SK-N-SH treated with all-trans-retinoic acid at 6 μM for 48 hours (cell line): Measurements from ENCODE around the gene HSCB.

Source experiments
- ATAC-seq: fragments of 200-7000 bp; cut with Tn5 transposase; 3 replicates; pipeline ENCODE4 v1.9.1; 2020; ENCODE audit warnings: mild to moderate bottlenecking, moderate library complexity
- ARNTL ChIP-seq: fragments of 450-650 bp; formaldehyde crosslinking; IDR thresholded peaks from 2 replicates; pipeline ENCODE4 v1.5.0; 2020; ENCODE audit warnings: low read depth, mild to moderate bottlenecking, moderate library complexity, borderline replicate concordance
- BACH2 ChIP-seq: fragments of 250-450 bp; sonication (Bioruptor Pico); IDR thresholded peaks from 2 replicates; pipeline ENCODE4 v1.9.0; 2021; ENCODE audit warnings: mild to moderate bottlenecking, borderline replicate concordance
- CREB5 ChIP-seq: fragments of 250-450 bp; sonication (Bioruptor Pico); IDR thresholded peaks from 2 replicates; pipeline ENCODE4 v1.5.1; 2020; ENCODE audit warnings: low read depth, mild to moderate bottlenecking, moderate library complexity
- CSDC2 ChIP-seq: fragments of 250-450 bp; sonication (Bioruptor Pico); IDR thresholded peaks from 2 replicates; pipeline ENCODE4 v1.5.0; 2020; ENCODE audit warnings: mild to moderate bottlenecking, moderate library complexity
- CSRNP3 ChIP-seq: fragments of 250-450 bp; sonication (Bioruptor Pico); IDR thresholded peaks from 2 replicates; pipeline ENCODE4 v1.5.1; 2021; ENCODE audit warnings: mild to moderate bottlenecking, moderate library complexity
- ESRRG ChIP-seq: fragments of 250-450 bp; sonication (Bioruptor Pico); IDR thresholded peaks from 2 replicates; pipeline ENCODE4 v1.6.1; 2021; ENCODE audit warnings: mild to moderate bottlenecking
- GLIS3 ChIP-seq: fragments of 250-450 bp; sonication (Bioruptor Pico); IDR thresholded peaks from 2 replicates; pipeline ENCODE4 v1.5.0; 2020; ENCODE audit warnings: mild to moderate bottlenecking, moderate library complexity
- OSR1 ChIP-seq: fragments of 250-450 bp; sonication (Bioruptor Pico); IDR thresholded peaks from 2 replicates; pipeline ENCODE4 v1.8.0; 2022; ENCODE audit warnings: moderate library complexity, mild to moderate bottlenecking, inconsistent platforms
- PATZ1 ChIP-seq: fragments of 250-450 bp; sonication (Bioruptor Pico); IDR thresholded peaks from 2 replicates; pipeline ENCODE4 v1.8.0; 2020; ENCODE audit warnings: mild to moderate bottlenecking, moderate library complexity, borderline replicate concordance
- POU6F1 ChIP-seq: fragments of 250-450 bp; sonication (Bioruptor Pico); IDR thresholded peaks from 2 replicates; pipeline ENCODE4 v1.8.0; 2021; ENCODE audit warnings: low read depth, mild to moderate bottlenecking, moderate library complexity, borderline replicate concordance
- PPARA ChIP-seq: fragments of 250-450 bp; sonication (Bioruptor Pico); IDR thresholded peaks from 2 replicates; pipeline ENCODE4 v1.5.0; 2020; ENCODE audit warnings: mild to moderate bottlenecking, borderline replicate concordance
- RARB ChIP-seq: fragments of 250-450 bp; sonication (Bioruptor Pico); IDR thresholded peaks from 2 replicates; pipeline ENCODE4 v1.8.0; 2021; ENCODE audit warnings: mild to moderate bottlenecking, moderate library complexity
- TCF4 ChIP-seq: fragments of 250-450 bp; sonication (Bioruptor Pico); IDR thresholded peaks from 2 replicates; pipeline ENCODE4 v1.8.0; 2021; ENCODE audit warnings: mild to moderate bottlenecking, moderate library complexity, borderline replicate concordance
- TSHZ2 ChIP-seq: fragments of 250-450 bp; sonication (Bioruptor Pico); IDR thresholded peaks from 2 replicates; pipeline ENCODE4 v1.5.0; 2020; ENCODE audit warnings: mild to moderate bottlenecking, moderate library complexity
- ZFP30 ChIP-seq: fragments of 450-650 bp; formaldehyde crosslinking; IDR thresholded peaks from 2 replicates; pipeline ENCODE4 v1.5.0; 2022; ENCODE audit warnings: mild to moderate bottlenecking, moderate library complexity
- ZNF565 ChIP-seq: fragments of 450-650 bp; formaldehyde crosslinking; conservative IDR thresholded peaks from 2 replicates; pipeline ENCODE4 v1.5.0; 2020; ENCODE audit warnings: low read depth, mild to moderate bottlenecking, moderate library complexity
- ZNF70 ChIP-seq: fragments of 450-650 bp; formaldehyde crosslinking; IDR thresholded peaks from 2 replicates; pipeline ENCODE4 v1.5.0; 2020; ENCODE audit warnings: mild to moderate bottlenecking, moderate library complexity

HSCB gene

GRCh38 chr22:28791841-28792490, 50.1 kb downstream of the HSCB start (continued):
- TF ChIP-seq POU6F1 (CRISPR knock-in tag) = no peak
- no peak for TF ChIP-seq ZNF70 (CRISPR knock-in tag)
- TF ChIP-seq OSR1 (CRISPR knock-in tag) = no peak
- no peak for TF ChIP-seq ESRRG
- no peak for TF ChIP-seq ZNF565

GRCh38 chr22:28792491-28793383, 50.9 kb downstream of the HSCB start:
- TF ChIP-seq PATZ1 (CRISPR knock-in tag) = no peak
- no peak for TF ChIP-seq ZNF70 (CRISPR knock-in tag)
- TF ChIP-seq GLIS3 (CRISPR knock-in tag) = no peak
- TF ChIP-seq CSDC2 (CRISPR knock-in tag) = no peak
- no peak for TF ChIP-seq CREB5 (CRISPR knock-in tag)
- no peak for TF ChIP-seq BACH2
- no peak for TF ChIP-seq CSRNP3
- no peak for TF ChIP-seq POU6F1 (CRISPR knock-in tag)
- TF ChIP-seq RARB (CRISPR knock-in tag) = no peak
- no peak for TF ChIP-seq PPARA (CRISPR knock-in tag)
- no peak for TF ChIP-seq ARNTL (CRISPR knock-in tag)
- TF ChIP-seq ESRRG = no peak
- TF ChIP-seq TSHZ2 (CRISPR knock-in tag) = no peak
- no peak for TF ChIP-seq TCF4
- no peak for TF ChIP-seq ZFP30
- no peak for TF ChIP-seq OSR1 (CRISPR knock-in tag)
- TF ChIP-seq, all 23 proteins: peak for 0
- ATAC-seq = peak; percentile 36
